Measurements from ENCODE around the gene SPDEF.

GRCh38 chr6:34543421-34543820 is 12.7 kb downstream of the SPDEF start:
- no peak for TF ChIP-seq CTCF (conservative IDR thresholded peaks at IDR 0.05)
- no peak for TF ChIP-seq EZH2 (IDR thresholded peaks at IDR 0.05; ENCODE audit: low read depth)
